ENCODE data around the gene DNHD1.

The DNHD1 gene

GRCh38 chr11:6531267-6531752 lies 34.2 kb downstream of the DNHD1 start:
- no peak for DNase-seq (ENCODE audit: low read depth in 2 of 2)

DNA sequence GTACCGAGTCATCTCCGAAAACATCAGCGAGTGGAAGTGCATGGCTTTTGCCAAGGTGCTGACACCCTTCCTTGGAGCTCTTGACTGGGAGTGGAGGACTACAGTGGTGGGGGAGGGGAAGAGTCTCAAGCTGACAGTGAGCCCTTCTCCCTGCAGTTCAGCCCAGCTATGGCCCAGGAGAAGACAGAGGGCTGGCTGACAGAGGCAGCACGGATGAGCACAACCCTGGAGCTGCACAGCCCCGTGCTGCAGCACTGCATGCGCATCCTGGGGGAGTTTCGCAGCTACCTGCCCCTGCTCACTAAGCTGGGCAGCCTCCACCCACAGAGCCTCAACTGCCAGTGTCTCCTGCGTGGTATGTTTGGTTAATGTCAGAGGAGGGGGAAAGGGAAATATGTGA lies 41.4 kb downstream of the DNHD1 start:
- DNase-seq (ENCODE audit: low read depth in 2 of 2) = no peak

DNA sequence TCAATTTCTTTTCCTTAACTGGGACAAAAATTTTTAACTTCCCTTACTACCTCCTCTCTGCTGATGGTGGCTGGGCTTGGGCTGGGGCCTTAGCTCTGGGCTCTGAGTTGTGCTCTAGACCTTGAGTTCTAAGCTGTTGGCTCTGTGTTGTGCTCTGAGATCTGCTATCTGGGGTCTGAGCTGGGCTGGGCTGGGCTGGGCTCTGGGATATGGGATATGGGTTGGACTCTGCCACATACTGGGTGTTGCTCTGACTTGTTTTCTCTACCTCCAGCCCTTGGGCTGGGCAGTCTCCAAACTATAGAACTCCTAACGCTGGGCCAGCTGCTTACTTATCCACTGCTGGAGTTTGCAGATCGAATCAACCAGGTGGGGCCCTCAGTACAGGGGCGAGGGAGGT lies 41.9 kb downstream of the DNHD1 start:
- DNase-seq (ENCODE audit: low read depth in 2 of 2) = no peak

DNA sequence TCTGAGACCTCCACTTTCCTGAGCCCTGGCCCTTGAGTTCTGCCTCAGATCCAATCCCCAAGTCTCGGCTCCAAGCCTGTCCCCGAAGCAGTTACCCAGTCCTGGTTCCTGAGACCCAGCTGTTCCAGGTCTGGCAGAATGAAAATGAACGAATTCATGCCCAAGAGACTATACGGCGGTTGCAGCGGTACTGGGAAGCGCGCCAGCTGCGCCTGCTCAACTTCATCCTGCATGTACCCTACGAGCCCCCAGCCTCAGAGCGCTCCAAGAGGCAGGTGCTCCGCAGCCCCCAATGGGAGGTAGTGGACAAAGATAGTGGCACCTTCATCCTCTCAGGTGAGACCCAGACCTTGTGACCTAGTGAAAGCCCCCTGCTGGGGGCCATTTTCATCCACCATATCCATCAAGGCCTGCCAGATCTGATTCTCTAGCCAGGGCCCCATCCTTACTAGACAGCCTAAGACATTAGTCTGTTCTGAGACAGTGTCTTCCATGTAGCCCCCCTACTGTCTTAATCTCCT lies 42.7 kb downstream of the DNHD1 start:
- DNase-seq (ENCODE audit: low read depth in 2 of 2) = no peak

DNA sequence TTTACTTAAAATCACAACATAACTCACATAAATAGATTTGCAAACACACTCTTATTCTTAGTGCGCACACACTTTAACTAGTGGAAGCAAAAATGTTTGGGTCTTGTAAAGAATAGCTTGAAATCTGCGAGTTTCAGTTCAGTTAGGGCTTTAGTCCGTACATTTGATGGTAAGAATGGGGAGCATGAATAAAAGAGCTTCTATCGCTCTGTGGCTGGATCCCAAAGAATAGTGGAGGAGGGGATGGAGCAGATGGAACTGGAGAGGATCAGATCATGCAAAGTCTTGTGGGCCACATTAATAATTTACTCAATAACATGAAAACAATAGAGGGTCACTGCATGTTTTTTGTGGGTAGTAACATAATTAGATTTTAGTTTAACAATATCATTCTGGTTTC lies 44.3 kb downstream of the DNHD1 start:
- no peak for DNase-seq (ENCODE audit: low read depth in 2 of 2)

DNA sequence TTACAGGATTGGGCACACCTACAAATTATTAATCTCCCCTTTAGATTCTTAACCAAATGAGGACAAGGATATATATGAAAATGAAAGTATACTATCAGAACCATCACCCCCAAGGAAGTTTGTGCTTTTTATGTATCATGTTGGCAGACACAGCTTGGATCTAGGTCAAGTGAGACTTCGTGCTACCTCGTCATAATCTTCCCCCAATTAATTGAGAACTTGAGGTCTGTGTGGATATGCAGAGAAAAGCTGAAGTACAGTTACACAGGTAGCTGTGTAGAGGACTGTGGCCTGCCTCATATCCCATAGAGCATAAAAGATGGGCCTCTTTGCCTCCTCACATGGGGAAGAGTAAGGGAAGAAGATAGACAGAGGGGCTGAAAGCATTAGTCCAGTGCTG lies 45.6 kb downstream of the DNHD1 start:
- DNase-seq (ENCODE audit: low read depth in 2 of 2) = no peak

GRCh38 chr11:6544921-6545850 lies 48.1 kb downstream of the DNHD1 start:
- DNase-seq (ENCODE audit: low read depth in 2 of 2) = no peak

DNA sequence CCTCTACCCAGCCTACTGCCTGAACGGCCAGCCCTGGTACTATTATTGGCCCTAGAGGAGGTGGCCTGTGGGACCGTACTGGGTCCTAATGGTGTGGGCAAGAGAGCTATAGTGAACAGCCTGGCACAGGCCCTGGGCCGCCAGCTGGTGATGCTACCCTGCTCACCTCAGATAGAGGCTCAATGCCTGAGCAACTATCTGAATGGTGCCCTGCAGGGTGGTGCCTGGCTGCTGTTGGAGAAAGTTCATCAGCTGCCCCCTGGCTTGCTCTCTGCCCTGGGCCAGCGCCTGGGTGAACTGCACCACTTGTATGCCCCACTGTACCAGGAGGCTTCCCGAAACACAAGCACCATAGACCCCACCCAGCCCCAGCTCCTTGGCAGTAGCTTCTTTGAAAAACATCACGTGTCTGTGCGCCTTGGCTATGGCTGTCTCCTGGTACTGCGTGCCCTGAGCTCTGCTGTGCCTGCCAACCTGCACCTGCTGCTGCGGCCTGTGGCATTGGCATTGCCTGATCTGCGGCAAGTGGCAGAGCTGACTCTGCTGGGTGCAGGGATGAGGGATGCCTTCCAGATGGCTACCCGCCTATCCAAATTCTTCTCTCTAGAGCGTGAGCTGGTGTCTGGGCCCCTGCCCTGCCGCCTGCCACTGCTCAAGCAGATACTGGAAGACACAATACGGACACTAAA lies 49.0 kb downstream of the DNHD1 start:
- no peak for DNase-seq (ENCODE audit: low read depth in 2 of 2)

DNA sequence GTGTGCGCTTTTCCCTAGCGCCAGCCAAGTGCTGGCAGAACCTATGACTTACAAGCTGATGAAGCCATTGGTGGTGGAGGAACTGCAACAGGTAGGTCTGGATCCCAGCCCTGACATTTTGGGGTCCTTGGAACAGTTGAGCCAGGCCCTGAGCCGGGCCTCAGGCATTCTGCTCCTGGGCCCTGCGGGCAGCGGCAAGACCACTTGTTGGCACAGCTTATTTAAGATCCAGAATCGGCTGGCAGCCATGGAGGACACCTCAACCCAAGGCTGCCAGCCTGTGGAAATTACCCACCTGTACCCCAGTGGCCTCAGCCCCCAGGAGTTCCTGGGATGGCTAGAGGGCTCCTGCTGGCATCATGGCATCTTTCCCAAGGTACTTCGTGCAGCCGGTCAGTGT lies 49.7 kb downstream of the DNHD1 start:
- DNase-seq (ENCODE audit: low read depth in 2 of 2) = no peak

- DNase-seq (ENCODE audit: low read depth in 2 of 2) = no peak
These were observed 50.1 kb downstream of the DNHD1 start for GRCh38 chr11:6547177-6547576.

DNA sequence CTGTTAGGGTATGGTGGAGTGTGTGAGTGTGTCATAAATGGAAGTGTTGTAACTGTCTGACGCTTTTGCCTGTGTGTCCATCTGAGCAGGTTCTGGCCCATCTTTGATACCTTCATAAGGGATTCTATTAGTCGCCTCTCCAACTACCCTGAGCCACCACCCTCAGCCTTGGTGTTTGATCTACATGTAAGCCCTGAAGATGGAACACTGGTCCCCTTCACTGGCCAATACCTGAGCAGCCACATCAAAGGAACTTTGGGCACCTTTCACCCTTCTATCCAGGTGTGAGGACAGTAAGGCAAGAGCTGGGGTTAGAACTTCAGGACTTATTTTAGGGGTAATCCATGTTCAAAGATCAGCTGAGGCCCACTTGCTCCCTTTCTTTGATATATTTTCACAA lies 51.0 kb downstream of the DNHD1 start:
- DNase-seq (ENCODE audit: low read depth in 2 of 2) = no peak

GRCh38 chr11:6548641-6549040 lies 51.6 kb downstream of the DNHD1 start:
- DNase-seq (ENCODE audit: low read depth in 2 of 2) = no peak

- no peak for DNase-seq (ENCODE audit: low read depth in 2 of 2)
These were observed 56.6 kb downstream of the DNHD1 start for GRCh38 chr11:6553634-6554033.

DNA sequence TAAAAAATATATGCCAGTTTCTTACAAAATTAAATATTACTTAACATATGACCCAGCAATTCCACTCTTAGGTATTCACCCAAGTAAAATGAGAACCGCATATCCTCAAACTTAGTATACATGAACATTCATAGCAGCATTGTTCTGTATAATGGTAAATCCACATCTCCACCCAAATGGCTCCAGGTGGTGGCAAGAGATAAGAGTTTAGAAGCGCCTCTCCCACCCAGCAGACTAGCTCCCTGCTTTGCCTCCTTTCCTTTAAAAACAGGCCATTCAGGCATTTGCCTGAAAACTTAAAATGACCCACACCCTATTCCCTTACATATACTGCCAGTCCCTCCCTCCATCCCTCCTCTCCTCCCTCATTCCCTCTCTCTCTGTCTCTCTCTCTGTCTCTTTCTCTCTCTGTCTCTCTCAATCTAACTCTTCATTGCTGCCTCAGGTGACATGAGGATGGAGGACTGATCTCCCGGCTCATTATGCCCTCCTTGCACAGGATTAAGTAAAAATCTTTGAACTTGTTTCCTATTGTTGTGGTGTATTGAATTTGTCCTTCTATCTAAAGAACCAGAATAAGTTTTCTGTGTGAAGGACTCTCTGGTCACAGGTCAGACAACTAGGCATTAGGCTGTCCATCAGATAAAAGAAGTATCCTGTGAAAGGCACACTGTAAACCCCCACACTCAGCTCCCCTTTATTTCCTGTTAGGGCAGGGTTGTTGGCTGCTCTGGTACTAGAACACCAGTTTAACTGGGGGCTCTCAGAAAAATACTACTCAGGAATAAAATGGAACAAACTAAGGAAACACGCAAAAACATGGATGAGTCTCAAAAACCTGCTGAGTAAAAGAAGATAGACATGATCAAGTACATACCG lies 58.0 kb downstream of the DNHD1 start:
- no peak for DNase-seq (ENCODE audit: low read depth in 2 of 2)

GRCh38 chr11:6556139-6556949 lies 59.3 kb downstream of the DNHD1 start:
- no peak for DNase-seq (ENCODE audit: low read depth in 2 of 2)

GRCh38 chr11:6557063-6557462 lies 60.0 kb downstream of the DNHD1 start:
- no peak for DNase-seq (ENCODE audit: low read depth in 2 of 2)

DNA sequence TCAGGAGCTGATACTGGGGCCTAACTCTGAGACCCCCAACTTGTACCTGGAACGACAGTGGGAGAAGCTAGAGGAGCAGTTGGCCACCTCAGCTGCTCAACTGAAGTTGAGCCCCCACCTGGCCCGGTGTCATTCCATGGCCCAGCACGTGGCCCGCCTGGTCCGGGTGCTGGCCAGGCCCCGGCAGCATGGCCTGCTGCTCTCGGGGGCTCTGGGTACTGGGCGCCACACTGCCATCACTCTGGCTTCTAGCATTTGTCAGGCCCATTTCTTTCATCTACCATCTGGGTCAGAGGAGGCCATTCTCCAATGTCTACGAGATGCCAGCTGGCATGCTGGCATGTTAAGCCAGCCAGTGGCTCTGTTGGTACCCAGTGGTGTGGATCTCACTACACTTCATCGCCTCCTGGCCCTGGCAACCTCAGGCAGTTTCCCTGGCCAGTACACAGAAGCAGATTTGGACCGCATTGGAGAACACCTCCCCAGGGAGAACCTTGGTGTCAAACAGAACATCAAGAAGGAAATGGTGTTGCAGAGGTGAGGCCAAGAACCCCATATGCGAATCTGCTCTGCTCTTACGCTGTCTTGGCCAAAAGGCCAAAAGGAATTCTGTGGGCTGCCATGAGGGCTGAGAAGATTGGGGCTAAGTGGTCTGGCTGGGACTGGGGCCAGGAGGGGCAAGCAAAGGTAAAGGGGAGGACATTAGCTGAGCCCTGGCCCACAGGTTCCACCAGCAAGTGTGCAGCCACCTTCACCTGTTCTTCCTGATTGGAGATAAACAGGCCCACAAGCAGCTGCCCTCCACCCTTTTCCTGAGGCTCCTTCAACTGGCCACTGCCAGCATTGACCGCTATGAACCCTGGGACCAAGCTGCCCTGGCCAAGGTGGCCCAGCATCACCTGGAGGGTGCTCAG lies 60.9 kb downstream of the DNHD1 start:
- no peak for DNase-seq (ENCODE audit: low read depth in 2 of 2)

- DNase-seq (ENCODE audit: low read depth in 2 of 2) = no peak
These were observed 62.3 kb downstream of the DNHD1 start for GRCh38 chr11:6559369-6559768.

GRCh38 chr11:6561288-6561687 lies 64.2 kb downstream of the DNHD1 start:
- DNase-seq (ENCODE audit: low read depth in 2 of 2) = no peak

DNA sequence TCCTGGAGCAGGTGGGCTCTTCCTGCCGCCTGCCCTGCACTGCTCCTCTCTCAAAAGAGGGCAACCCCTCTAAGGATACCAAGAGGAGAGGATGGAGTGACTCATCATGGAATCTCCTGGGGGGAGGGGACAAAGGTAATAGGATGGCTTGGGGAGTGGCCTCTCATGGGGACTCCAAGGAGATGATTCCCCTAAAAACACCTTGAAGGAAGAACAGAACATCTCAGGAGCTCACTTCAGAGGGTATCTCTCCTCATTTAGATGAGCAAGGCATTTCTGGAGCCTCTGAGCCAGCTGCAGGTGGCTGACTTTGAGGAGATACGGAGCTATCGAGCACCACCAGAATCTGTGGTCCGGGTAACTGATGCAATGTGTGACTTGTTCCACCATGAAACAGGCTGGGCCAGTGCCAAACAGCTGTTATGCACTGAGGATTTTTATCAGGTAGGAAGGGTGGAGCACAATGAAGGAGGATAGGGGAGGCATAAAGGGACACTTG lies 66.1 kb downstream of the DNHD1 start:
- no peak for DNase-seq (ENCODE audit: low read depth in 2 of 2)

Measured in stimulated activated CD4-positive, alpha-beta T cell treated with anti-CD3 and anti-CD28 coated beads, Interleukin-1b, Interleukin-23, amount 100 ng/mL, for 4 hours (primary cell).